ENCODE results near the gene MBD3L1.

DNA sequence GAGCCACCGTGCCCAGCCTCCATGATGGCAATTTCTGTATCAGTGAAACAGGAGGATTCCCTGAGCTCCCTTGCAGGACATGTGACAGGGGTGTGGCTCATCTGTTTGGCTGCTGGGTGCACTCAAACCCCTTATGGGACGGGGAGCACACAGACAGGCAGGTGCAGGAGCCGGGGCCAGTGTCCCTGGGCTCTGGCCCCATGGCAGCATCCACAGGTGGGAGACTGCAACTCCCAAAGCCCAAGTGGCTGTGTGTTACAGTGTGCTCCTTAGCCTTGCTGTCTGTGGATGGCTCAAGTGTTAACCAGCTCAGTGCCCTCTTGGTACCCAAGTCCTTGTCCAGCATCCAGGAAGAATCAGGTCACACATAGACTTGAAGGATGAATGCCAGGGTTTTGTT, 14.6 kb downstream of the MBD3L1 start:
- TF ChIP-seq YY1 (IDR thresholded peaks at IDR 0.05; ENCODE audit: insufficient read depth, insufficient read length) (no peak), ZNF274 (IDR thresholded peaks at IDR 0.05; ENCODE audit: low read depth, low read length) (no peak)

Data from NT2/D1 (cell line).